ENCODE results near the gene PCAT6. TPM values are rescaled to one million over a fixed set of nuclear protein-coding genes. Genes with fewer than 3 reads are reported as not detected.

Gene PCAT6
- total RNA-seq, 1 donor from 2014 or later = 0.67 TPM

GRCh38 chr1:202852163-202852904 lies 41.6 kb downstream of the PCAT6 start:
- CTCF ChIA-PET = no interaction called here
- no peak overlapping the region for H3K27ac Mint-ChIP-seq

DNA sequence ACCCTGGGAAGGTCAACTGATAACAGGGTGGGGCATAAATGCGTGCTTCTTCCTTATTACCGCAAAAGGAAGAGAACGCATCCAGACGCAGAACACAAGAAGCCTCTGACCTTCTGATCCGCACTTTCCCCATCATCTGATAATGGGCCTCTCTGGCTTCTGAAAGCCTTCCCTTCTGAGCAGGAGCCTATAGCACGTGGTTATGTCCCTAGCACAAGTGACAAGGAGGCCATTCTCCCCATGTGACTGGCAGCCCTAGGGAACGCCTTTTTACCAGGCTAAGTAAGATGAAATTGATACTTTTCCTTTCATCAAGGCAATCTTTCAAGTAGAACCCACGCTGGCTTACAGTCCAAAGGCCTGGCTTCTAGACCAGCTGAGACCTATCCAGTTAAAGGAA lies 44.0 kb downstream of the PCAT6 start:
- no peak for ATAC-seq (ENCODE audit: low read depth)
- no peak for DNase-seq
- Mint-ChIP-seq H3K27ac (no peak overlapping the region), H3K4me3 (no peak overlapping the region), H3K9me3 (no peaks in the 10 kb centered on the region), H3K36me3 (ENCODE audit: low read depth) (no peaks in the 10 kb centered on the region), H3K27me3 (peaks cover 2% of the 10 kb centered on the region), H3K4me1 (peaks cover 14% of the 10 kb centered on the region)
- ChIA-PET CTCF (no interaction called here), POLR2A (interaction anchor here (0.6 kb wide), 1 partner anchor 218 kb away, joined by 3 read pairs; no protein-coding TSS in a partner anchor)
- TF ChIP-seq, protein P1, sequence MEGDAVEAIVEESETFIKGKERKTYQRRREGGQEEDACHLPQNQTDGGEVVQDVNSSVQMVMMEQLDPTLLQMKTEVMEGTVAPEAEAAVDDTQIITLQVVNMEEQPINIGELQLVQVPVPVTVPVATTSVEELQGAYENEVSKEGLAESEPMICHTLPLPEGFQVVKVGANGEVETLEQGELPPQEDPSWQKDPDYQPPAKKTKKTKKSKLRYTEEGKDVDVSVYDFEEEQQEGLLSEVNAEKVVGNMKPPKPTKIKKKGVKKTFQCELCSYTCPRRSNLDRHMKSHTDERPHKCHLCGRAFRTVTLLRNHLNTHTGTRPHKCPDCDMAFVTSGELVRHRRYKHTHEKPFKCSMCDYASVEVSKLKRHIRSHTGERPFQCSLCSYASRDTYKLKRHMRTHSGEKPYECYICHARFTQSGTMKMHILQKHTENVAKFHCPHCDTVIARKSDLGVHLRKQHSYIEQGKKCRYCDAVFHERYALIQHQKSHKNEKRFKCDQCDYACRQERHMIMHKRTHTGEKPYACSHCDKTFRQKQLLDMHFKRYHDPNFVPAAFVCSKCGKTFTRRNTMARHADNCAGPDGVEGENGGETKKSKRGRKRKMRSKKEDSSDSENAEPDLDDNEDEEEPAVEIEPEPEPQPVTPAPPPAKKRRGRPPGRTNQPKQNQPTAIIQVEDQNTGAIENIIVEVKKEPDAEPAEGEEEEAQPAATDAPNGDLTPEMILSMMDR (IDR thresholded peaks at IDR 0.05) = no peak
- intact Hi-C loops (cut with micrococcal nuclease) = loop anchor here (5.0 kb wide), 1 partner anchor 102 kb away; no protein-coding TSS in a partner anchor

More at GRCh38 chr1:202852163-202852904, 41.6 kb downstream of the PCAT6 start:
- TF ChIP-seq, protein P1 (IDR thresholded peaks at IDR 0.05) = no peak
- Mint-ChIP-seq H3K27me3 (no peaks in the 10 kb centered on the region), H3K9me3 (no peaks in the 10 kb centered on the region), H3K4me3 (no peak overlapping the region), H3K36me3 (ENCODE audit: low read depth) (no peaks in the 10 kb centered on the region), H3K4me1 (peaks cover 25% of the 10 kb centered on the region)
- DNase-seq = no peak
- peak; percentile 67 for ATAC-seq (ENCODE audit: low read depth)
- intact Hi-C loops (cut with micrococcal nuclease) = loop anchor here (5.0 kb wide), 1 partner anchor 100 kb away; no protein-coding TSS in a partner anchor
- POLR2A ChIA-PET = interaction anchor here (0.7 kb wide), 1 partner anchor 33 kb away, joined by 7 read pairs; no protein-coding TSS in a partner anchor

DNA sequence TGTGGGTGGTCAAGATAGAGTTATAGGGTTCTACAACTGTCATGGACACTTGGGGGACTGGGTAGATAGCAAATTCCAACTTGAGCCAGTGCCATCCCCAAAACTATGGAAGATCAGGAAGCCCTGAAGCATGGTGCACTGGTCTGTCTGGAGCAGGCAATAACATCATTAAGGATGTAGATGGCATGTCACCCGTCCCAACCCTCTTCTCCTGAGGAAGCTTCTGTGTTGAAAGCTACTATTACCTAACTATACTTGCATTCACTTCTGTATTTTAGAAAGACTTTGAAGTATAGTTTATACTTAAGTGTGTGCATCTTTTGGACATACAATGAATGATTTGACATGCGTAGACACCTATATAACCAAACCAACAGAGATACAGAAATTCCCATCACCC lies 45.3 kb downstream of the PCAT6 start:
- Mint-ChIP-seq H3K36me3 (ENCODE audit: low read depth) (no peaks in the 10 kb centered on the region), H3K27me3 (peaks cover 8% of the 10 kb centered on the region), H3K27ac (no peak overlapping the region), H3K4me1 (peaks cover 10% of the 10 kb centered on the region), H3K9me3 (no peaks in the 10 kb centered on the region), H3K4me3 (no peak overlapping the region)
- ChIA-PET POLR2A (no interaction called here), CTCF (no interaction called here)
- intact Hi-C loops (cut with micrococcal nuclease) = no loop called here
- DNase-seq (no peak), ATAC-seq (ENCODE audit: low read depth) (no peak)
- TF ChIP-seq, protein P1 (IDR thresholded peaks at IDR 0.05) = no peak

GRCh38 chr1:202857136-202857610 lies 46.4 kb downstream of the PCAT6 start:
- Mint-ChIP-seq H3K9me3 (no peaks in the 10 kb centered on the region), H3K27ac (no peak overlapping the region), H3K4me3 (no peak overlapping the region), H3K27me3 (peaks cover 14% of the 10 kb centered on the region), H3K4me1 (peaks cover 12% of the 10 kb centered on the region), H3K36me3 (ENCODE audit: low read depth) (no peaks in the 10 kb centered on the region)
- intact Hi-C loops (cut with micrococcal nuclease) = no loop called here
- TF ChIP-seq, protein P1 (IDR thresholded peaks at IDR 0.05) = no peak
- DNase-seq (no peak), ATAC-seq (ENCODE audit: low read depth) (no peak)
- ChIA-PET CTCF (no interaction called here), POLR2A (no interaction called here)

GRCh38 chr1:202858331-202858730 lies 47.6 kb downstream of the PCAT6 start:
- H3K36me3 Mint-ChIP-seq (ENCODE audit: low read depth) = no peaks in the 10 kb centered on the region
- no peak for ATAC-seq (ENCODE audit: low read depth)
- H3K4me3 Mint-ChIP-seq = no peak overlapping the region
- POLR2A ChIA-PET = no interaction called here
- H3K9me3 Mint-ChIP-seq = no peaks in the 10 kb centered on the region
- CTCF ChIA-PET = no interaction called here
- intact Hi-C loops (cut with micrococcal nuclease) = no loop called here
- peaks cover 13% of the 10 kb centered on the region for H3K4me1 Mint-ChIP-seq
- peaks cover 14% of the 10 kb centered on the region for H3K27me3 Mint-ChIP-seq
- TF ChIP-seq, protein P1 (IDR thresholded peaks at IDR 0.05) = no peak
- H3K27ac Mint-ChIP-seq = no peak overlapping the region
- no peak for DNase-seq

All from activated B cell treated with CpG ODN at 0.5 μM for 24 hours (primary cell).